ENCODE measurements around the gene ZFYVE9. TPM values are rescaled to one million over a fixed set of nuclear protein-coding genes. Genes with fewer than 3 reads are reported as not detected.
"Not testable (repeated sequence)": the region's sequence is repeated elsewhere in the genome, so short reads cannot be mapped to it uniquely, and the experiment has no call there.

Gene ZFYVE9
- 6.1 and 6.7 TPM in 2 replicates for polyA plus RNA-seq (2013)

- peak within 1 kb of the TSS; percentile 96 for H4K91ac ChIP-seq (ENCODE audit: low read depth, low read length)
- peak within 1 kb of the TSS; percentile 92 for H3K4me2 ChIP-seq (ENCODE audit: low read length)
- H2BK12ac ChIP-seq (ENCODE audit: low read length) = peak within 1 kb of the TSS; percentile 58
- peak within 1 kb of the TSS; percentile 96 for H3K18ac ChIP-seq (ENCODE audit: low read length)
- H3K79me1 ChIP-seq (ENCODE audit: low read length) = peaks cover 10% of the 10 kb centered on the region
- peak within 1 kb of the TSS; percentile 99 for H2AFZ ChIP-seq (ENCODE audit: insufficient read depth, low read length, poor library complexity)
- peak within 1 kb of the TSS; percentile 70 for H4K12ac ChIP-seq (ENCODE audit: low read depth, low read length)
- no peak within 1 kb of the TSS for H3K23ac ChIP-seq (ENCODE audit: low read length)
- WGBS (ENCODE audit: extremely low coverage, insufficient coverage, insufficient read length) = no CpG with 5 or more reads among the region's 72 CpGs
- H3K27ac ChIP-seq (ENCODE audit: low read depth, low read length) = peak within 1 kb of the TSS; percentile 79
- no peaks in the 10 kb centered on the region for H3K4me1 ChIP-seq (ENCODE audit: control insufficient read depth in 1 of 2, insufficient read depth in 2 of 2, low read length in 2 of 2)
- H2BK120ac ChIP-seq (ENCODE audit: insufficient read depth, low read length, poor library complexity) = peak within 1 kb of the TSS; percentile 72
- H2AK5ac ChIP-seq (ENCODE audit: low read length) = no peak within 1 kb of the TSS
- H3K79me2 ChIP-seq (ENCODE audit: control insufficient read depth, insufficient read depth, low read length, poor library complexity) = peaks cover 9% of the 10 kb centered on the region
- DNase-seq = peak; percentile 76 to 90
- H4K8ac ChIP-seq (ENCODE audit: low read depth, low read length) = peak within 1 kb of the TSS; percentile 89
- peak within 1 kb of the TSS; percentile 60 for H2BK5ac ChIP-seq (ENCODE audit: low read depth, low read length, poor library complexity)
- H3K4me3 ChIP-seq (ENCODE audit: low read depth, low read length) = peak within 1 kb of the TSS; percentile 91
- H3K36me3 ChIP-seq (ENCODE audit: control insufficient read depth in 1 of 2, insufficient read depth in 2 of 2, low read length in 2 of 2) = no peaks in the 10 kb centered on the region
- H3K9me3 ChIP-seq (ENCODE audit: insufficient read depth, low read depth, low read length) = no peaks in the 10 kb centered on the region
- H3K9ac ChIP-seq (ENCODE audit: low read length) = peak within 1 kb of the TSS; percentile 71
- H3K14ac ChIP-seq (ENCODE audit: low read length) = peak within 1 kb of the TSS; percentile 89
- H3K27me3 ChIP-seq (ENCODE audit: insufficient read depth, low read length) = no peaks in the 10 kb centered on the region
- peak within 1 kb of the TSS; percentile 84 for H3K4ac ChIP-seq (ENCODE audit: low read depth, low read length)
These were observed at the start of gene ZFYVE9 for GRCh38 chr1:52141513-52142219. Gene ZFYVE9, plus strand, starts transcription at chr1:52142089. Its CDS starts 91,118 bp downstream, at chr1:52233207.

- DNase-seq; H3K9ac ChIP-seq (ENCODE audit: low read length); H3K23ac ChIP-seq (ENCODE audit: low read length); H2BK120ac ChIP-seq (ENCODE audit: insufficient read depth, low read length, poor library complexity); H3K4ac ChIP-seq (ENCODE audit: low read depth, low read length); H2BK12ac ChIP-seq (ENCODE audit: low read length); H3K4me3 ChIP-seq (ENCODE audit: low read depth, low read length); H3K27me3 ChIP-seq (ENCODE audit: insufficient read depth, low read length); H3K9me3 ChIP-seq (ENCODE audit: insufficient read depth, low read depth, low read length); H4K12ac ChIP-seq (ENCODE audit: low read depth, low read length); H3K18ac ChIP-seq (ENCODE audit: low read length); H3K79me1 ChIP-seq (ENCODE audit: low read length); H3K27ac ChIP-seq (ENCODE audit: low read depth, low read length); H3K4me1 ChIP-seq (ENCODE audit: control insufficient read depth in 1 of 2, insufficient read depth in 2 of 2, low read length in 2 of 2); H3K4me2 ChIP-seq (ENCODE audit: low read length); H3K79me2 ChIP-seq (ENCODE audit: control insufficient read depth, insufficient read depth, low read length, poor library complexity); H2AK5ac ChIP-seq (ENCODE audit: low read length); H2AFZ ChIP-seq (ENCODE audit: insufficient read depth, low read length, poor library complexity); H3K14ac ChIP-seq (ENCODE audit: low read length); H4K8ac ChIP-seq (ENCODE audit: low read depth, low read length); H3K36me3 ChIP-seq (ENCODE audit: control insufficient read depth in 1 of 2, insufficient read depth in 2 of 2, low read length in 2 of 2); H2BK5ac ChIP-seq (ENCODE audit: low read depth, low read length, poor library complexity); H4K91ac ChIP-seq (ENCODE audit: low read depth, low read length): not testable (repeated sequence)
- whole genome bisulfite sequencing (ENCODE audit: extremely low coverage, insufficient coverage, insufficient read length) = no CpG with 5 or more reads among the region's 7 CpGs
These were observed 47.6 kb upstream of the ZFYVE9 start for GRCh38 chr1:52094300-52094699.

GRCh38 chr1:52096216-52096615, 45.7 kb upstream of the ZFYVE9 start:
- H3K4me3 ChIP-seq (ENCODE audit: low read depth, low read length) = no peak overlapping the region
- no peaks in the 10 kb centered on the region for H3K36me3 ChIP-seq (ENCODE audit: control insufficient read depth in 1 of 2, insufficient read depth in 2 of 2, low read length in 2 of 2)
- H4K12ac ChIP-seq (ENCODE audit: low read depth, low read length) = no peak overlapping the region
- no peaks in the 10 kb centered on the region for H3K9me3 ChIP-seq (ENCODE audit: insufficient read depth, low read depth, low read length)
- H3K18ac ChIP-seq (ENCODE audit: low read length) = no peak overlapping the region
- H3K79me1 ChIP-seq (ENCODE audit: low read length) = no peaks in the 10 kb centered on the region
- no peak overlapping the region for H2AK5ac ChIP-seq (ENCODE audit: low read length)
- no peak overlapping the region for H3K9ac ChIP-seq (ENCODE audit: low read length)
- H3K23ac ChIP-seq (ENCODE audit: low read length) = no peak overlapping the region
- no peak overlapping the region for H3K4me2 ChIP-seq (ENCODE audit: low read length)
- H3K79me2 ChIP-seq (ENCODE audit: control insufficient read depth, insufficient read depth, low read length, poor library complexity) = no peaks in the 10 kb centered on the region
- H2BK12ac ChIP-seq (ENCODE audit: low read length) = no peak overlapping the region
- H4K91ac ChIP-seq (ENCODE audit: low read depth, low read length) = no peak overlapping the region
- no peak overlapping the region for H2AFZ ChIP-seq (ENCODE audit: insufficient read depth, low read length, poor library complexity)
- no peak overlapping the region for H2BK120ac ChIP-seq (ENCODE audit: insufficient read depth, low read length, poor library complexity)
- H3K27ac ChIP-seq (ENCODE audit: low read depth, low read length) = no peak overlapping the region
- H3K4me1 ChIP-seq (ENCODE audit: control insufficient read depth in 1 of 2, insufficient read depth in 2 of 2, low read length in 2 of 2) = no peaks in the 10 kb centered on the region
- no CpG with 5 or more reads among the region's 8 CpGs for WGBS (ENCODE audit: extremely low coverage, insufficient coverage, insufficient read length)
- H3K4ac ChIP-seq (ENCODE audit: low read depth, low read length) = no peak overlapping the region
- no peak overlapping the region for H2BK5ac ChIP-seq (ENCODE audit: low read depth, low read length, poor library complexity)
- no peak overlapping the region for H4K8ac ChIP-seq (ENCODE audit: low read depth, low read length)
- H3K27me3 ChIP-seq (ENCODE audit: insufficient read depth, low read length) = no peaks in the 10 kb centered on the region
- no peak for DNase-seq
- H3K14ac ChIP-seq (ENCODE audit: low read length) = no peak overlapping the region

- H3K27ac ChIP-seq (ENCODE audit: low read depth, low read length) = no peak overlapping the region
- WGBS (ENCODE audit: extremely low coverage, insufficient coverage, insufficient read length) = no CpG with 5 or more reads among the region's 8 CpGs
These were observed 43.6 kb upstream of the ZFYVE9 start for GRCh38 chr1:52098139-52098871.

More at GRCh38 chr1:52098139-52098871, 43.6 kb upstream of the ZFYVE9 start:
- no peak overlapping the region for H3K4ac ChIP-seq (ENCODE audit: low read depth, low read length)
- no peaks in the 10 kb centered on the region for H3K9me3 ChIP-seq (ENCODE audit: insufficient read depth, low read depth, low read length)
- no peak overlapping the region for H4K91ac ChIP-seq (ENCODE audit: low read depth, low read length)
- no peak overlapping the region for H3K4me2 ChIP-seq (ENCODE audit: low read length)
- H2AK5ac ChIP-seq (ENCODE audit: low read length) = no peak overlapping the region
- no peaks in the 10 kb centered on the region for H3K27me3 ChIP-seq (ENCODE audit: insufficient read depth, low read length)
- no peak overlapping the region for H3K9ac ChIP-seq (ENCODE audit: low read length)
- no peak for DNase-seq
- H4K8ac ChIP-seq (ENCODE audit: low read depth, low read length) = no peak overlapping the region
- no peak overlapping the region for H3K23ac ChIP-seq (ENCODE audit: low read length)
- H4K12ac ChIP-seq (ENCODE audit: low read depth, low read length) = no peak overlapping the region
- no peak overlapping the region for H3K14ac ChIP-seq (ENCODE audit: low read length)
- no peaks in the 10 kb centered on the region for H3K4me1 ChIP-seq (ENCODE audit: control insufficient read depth in 1 of 2, insufficient read depth in 2 of 2, low read length in 2 of 2)
- H3K36me3 ChIP-seq (ENCODE audit: control insufficient read depth in 1 of 2, insufficient read depth in 2 of 2, low read length in 2 of 2) = no peaks in the 10 kb centered on the region
- H2BK120ac ChIP-seq (ENCODE audit: insufficient read depth, low read length, poor library complexity) = no peak overlapping the region
- no peak overlapping the region for H3K18ac ChIP-seq (ENCODE audit: low read length)
- H3K79me1 ChIP-seq (ENCODE audit: low read length) = no peaks in the 10 kb centered on the region
- H2BK5ac ChIP-seq (ENCODE audit: low read depth, low read length, poor library complexity) = no peak overlapping the region
- no peak overlapping the region for H2AFZ ChIP-seq (ENCODE audit: insufficient read depth, low read length, poor library complexity)
- no peaks in the 10 kb centered on the region for H3K79me2 ChIP-seq (ENCODE audit: control insufficient read depth, insufficient read depth, low read length, poor library complexity)
- H2BK12ac ChIP-seq (ENCODE audit: low read length) = no peak overlapping the region
- H3K4me3 ChIP-seq (ENCODE audit: low read depth, low read length) = no peak overlapping the region

Data from trophoblast cell (in vitro differentiated cells and primary cell).